HG03432 (cell line): ENCODE results near the gene GPM6B.
"Not testable (repeated sequence)": the region's sequence is repeated elsewhere in the genome, so short reads cannot be mapped to it uniquely, and the experiment has no call there.

ENCODE experiments used
- ATAC-seq: cut with Tn5 transposase; IDR thresholded peaks from one replicate; pipeline ENCODE4 v1.9.1; 2021; ENCODE audit warnings: mild to moderate bottlenecking, moderate library complexity; ENCODE audit not compliant: unreplicated experiment

GPM6B gene

DNA sequence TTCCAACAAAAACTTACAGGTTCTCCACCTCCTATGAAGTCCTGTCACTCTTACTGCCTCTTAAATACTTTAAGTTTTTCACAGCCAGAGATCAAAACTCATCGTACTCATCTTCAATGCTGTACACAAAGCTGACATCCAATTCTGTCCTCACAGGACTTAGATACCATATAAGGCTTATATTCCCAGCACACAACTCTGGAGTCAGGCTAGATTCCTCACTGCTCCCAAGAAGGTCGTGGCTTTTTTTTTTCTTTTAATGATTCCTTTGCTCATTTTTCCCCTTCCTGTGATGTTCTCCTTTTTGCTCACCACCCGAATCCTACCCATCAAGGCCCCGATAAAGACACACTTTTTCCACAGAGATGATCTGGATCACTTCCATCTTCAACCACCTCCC lies 83.4 kb downstream of the GPM6B start:
- no peak for ATAC-seq

DNA sequence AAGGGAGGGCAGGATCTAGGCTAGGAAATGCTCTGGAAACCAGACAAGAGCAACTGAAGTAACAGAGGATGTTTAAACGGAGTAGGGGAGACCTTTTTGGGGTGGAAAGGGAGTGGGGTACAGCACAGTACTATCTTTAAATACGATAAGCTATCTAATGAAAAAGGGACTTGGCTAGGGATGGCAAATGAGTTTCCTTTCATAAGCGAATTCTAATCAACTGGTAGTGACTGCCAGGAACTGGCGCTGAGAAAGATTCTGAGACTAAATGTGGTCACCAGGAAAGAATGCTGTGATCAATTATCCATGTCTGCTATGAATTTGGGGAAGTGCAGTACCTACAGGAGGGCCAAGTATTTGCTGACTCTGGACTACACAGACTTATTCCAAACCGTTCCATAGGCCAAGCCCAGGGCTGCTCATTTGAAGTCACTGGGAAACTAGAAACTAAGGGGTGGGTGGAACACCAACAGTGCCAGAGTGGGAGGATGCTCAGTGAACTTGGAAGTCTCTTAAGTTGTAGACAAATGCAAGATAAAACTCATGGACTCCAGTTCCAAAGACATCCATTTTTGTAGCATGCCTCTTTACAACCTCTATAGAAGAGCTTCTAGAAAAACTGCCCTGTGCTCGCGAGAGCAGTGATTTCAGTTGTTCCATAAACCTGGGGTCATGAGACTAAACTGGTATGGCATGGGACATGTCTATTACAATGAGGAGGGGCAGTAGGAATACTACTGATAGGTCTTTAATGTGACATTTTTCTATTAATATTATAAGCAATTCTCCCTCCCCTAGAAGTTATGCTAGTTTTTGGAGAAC lies 84.4 kb downstream of the GPM6B start:
- ATAC-seq, result no peak

DNA sequence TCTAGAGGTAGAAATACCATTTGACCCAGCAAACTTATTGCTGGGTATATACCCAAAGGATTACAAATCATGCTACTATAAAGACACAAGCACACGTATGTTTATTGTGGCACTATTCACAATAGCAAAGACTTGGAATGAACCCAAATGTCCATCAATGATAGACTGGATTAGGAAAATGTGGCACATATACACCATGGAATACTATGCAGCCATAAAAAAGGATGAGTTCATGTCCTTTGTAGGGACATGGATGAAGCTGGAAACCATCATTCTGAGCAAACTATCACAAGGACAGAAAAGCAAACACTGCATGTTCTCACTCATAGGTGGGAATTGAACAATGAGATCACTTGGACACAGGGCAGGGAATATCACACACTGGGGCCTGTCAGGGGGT lies 86.4 kb downstream of the GPM6B start:
- ATAC-seq, result not testable (repeated sequence)

DNA sequence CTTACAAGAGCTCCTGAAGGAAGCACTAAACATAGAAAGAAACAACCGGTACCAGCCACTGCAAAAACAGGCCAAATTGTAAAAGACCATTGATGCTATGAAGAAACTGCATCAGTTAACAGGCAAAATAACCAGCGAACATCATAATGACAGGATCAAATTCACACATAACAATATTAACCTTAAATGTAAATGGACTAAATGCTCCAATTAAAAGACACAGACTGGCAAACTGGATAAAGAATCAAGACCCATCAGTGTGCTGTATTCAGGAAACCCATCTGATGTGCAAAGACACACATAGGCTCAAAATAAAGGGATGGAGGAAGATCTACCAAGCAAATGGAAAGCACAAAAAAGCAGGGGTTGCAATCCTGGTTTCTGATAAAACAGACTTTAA lies 90.3 kb downstream of the GPM6B start:
- ATAC-seq, result not testable (repeated sequence)

DNA sequence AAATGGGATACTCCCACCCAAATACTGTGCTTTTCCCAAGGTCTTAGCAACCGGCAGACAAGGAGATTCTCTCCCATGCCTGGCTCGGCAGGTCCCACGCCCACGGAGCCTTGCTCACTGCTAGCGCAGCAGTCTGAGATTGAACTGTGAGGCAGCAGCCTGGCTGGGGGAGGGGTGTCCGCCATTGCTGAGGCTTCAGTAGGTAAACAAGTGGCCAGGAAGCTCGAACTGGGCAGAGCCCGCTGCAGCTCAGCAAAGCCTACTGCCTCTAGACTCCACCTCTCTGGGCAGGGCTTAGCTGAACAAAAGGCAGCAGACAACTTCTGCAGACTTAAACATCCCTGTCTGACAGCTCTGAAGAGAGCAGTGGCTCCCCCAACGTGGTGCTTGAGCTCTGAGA lies 92.0 kb downstream of the GPM6B start:
- not testable (repeated sequence) for ATAC-seq

DNA sequence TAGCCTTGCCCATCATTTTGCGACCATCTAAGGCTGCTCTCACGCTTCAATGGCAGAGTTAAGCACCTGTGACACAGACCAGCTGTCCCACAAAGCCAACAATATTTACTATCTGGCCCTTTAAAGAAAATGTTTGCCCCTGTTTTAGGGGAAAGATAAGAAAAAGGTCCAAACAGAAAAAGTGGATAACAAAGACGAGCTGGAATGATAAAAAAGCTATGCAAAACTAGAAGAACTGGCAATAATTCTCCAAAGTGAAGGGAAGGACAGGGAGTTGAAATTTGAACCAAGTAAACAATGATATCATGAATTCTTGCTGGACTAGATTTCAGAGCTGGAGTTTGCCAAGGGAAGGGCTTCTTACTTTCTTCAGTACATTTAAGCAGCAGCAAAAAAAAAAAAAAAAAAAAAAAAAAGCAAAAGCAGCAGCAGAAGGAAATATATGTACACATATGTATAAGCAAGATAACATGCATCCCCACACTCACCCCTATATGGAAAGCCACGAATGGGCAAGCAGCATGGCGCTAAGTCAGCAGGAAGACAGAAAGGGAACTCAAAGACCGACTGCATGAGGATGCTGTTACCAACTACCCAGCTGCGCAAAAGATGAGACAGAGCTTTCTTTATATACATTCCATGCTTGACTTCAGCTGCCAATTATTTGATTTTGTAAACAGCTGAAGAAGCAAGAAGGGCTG lies 94.9 kb downstream of the GPM6B start:
- ATAC-seq, result no peak

DNA sequence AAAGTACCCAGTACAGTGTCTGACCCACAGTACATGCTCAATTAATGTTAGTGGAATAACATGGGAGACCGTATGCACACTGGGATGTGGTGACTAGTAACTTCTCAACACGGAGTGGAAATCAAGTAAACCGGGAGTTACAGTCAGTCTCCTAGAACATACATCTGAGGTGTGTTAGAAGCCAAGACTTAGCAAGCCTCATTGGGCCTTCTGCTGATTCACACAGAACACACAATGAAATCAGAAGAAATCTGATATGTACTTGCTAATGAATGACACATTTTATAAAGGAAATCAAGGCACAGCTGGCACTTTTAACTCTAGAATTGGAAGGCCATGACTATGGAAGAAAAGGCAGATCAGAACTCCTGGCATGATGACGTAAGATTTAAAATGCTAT lies 95.5 kb downstream of the GPM6B start:
- no peak for ATAC-seq
